ENCODE results near the gene BICDL1. TPM values are rescaled to one million over a fixed set of nuclear protein-coding genes. Genes with fewer than 3 reads are reported as not detected.
A peak's percentile ranks its signal among the peaks of the same experiment; 100 is the strongest.

The BICDL1 gene
- total RNA-seq (ENCODE audit: low replicate concordance), result 1.8 TPM in 1 of 2 replicates, not detected in the other

- DNase-seq (ENCODE audit: low read depth), result peak; percentile 25
- TF ChIP-seq CTCF (IDR thresholded peaks at IDR 0.05; ENCODE audit: insufficient read depth, low read length), result no peak
- peak within 1 kb of the TSS; percentile 58 for H3K4me3 ChIP-seq (ENCODE audit: low read depth, low read length)
Measured at GRCh38 chr12:119988472-119989360, at the start of gene BICDL1. Gene BICDL1 (plus strand): TSS chr12:119989236. CDS start chr12:119989869, 633 bp downstream.

- TF ChIP-seq CTCF (IDR thresholded peaks at IDR 0.05; ENCODE audit: insufficient read depth, low read length), result no peak
- H3K4me3 ChIP-seq (ENCODE audit: low read depth, low read length), result no peak overlapping the region
- DNase-seq (ENCODE audit: low read depth), result peak; percentile 69
Measured at GRCh38 chr12:119940897-119941296, 48.1 kb upstream of the BICDL1 start.

GRCh38 chr12:119942386-119942785, 46.6 kb upstream of the BICDL1 start:
- no peak overlapping the region for H3K4me3 ChIP-seq (ENCODE audit: low read depth, low read length)
- DNase-seq (ENCODE audit: low read depth), result no peak
- TF ChIP-seq CTCF (IDR thresholded peaks at IDR 0.05; ENCODE audit: insufficient read depth, low read length), result no peak

- H3K4me3 ChIP-seq (ENCODE audit: low read depth, low read length), result no peak overlapping the region
- no peak for TF ChIP-seq CTCF (IDR thresholded peaks at IDR 0.05; ENCODE audit: insufficient read depth, low read length)
- DNase-seq (ENCODE audit: low read depth), result no peak
Measured at GRCh38 chr12:119946213-119946612, 42.8 kb upstream of the BICDL1 start.

- no peak for TF ChIP-seq CTCF (IDR thresholded peaks at IDR 0.05; ENCODE audit: insufficient read depth, low read length)
- DNase-seq (ENCODE audit: low read depth), result no peak
Measured at GRCh38 chr12:119949145-119949544, 39.9 kb upstream of the BICDL1 start.

GRCh38 chr12:119949594-119949993, 39.4 kb upstream of the BICDL1 start:
- DNase-seq (ENCODE audit: low read depth), result no peak
- no peak for TF ChIP-seq CTCF (IDR thresholded peaks at IDR 0.05; ENCODE audit: insufficient read depth, low read length)
- H3K4me3 ChIP-seq (ENCODE audit: low read depth, low read length), result no peak overlapping the region

More at GRCh38 chr12:119949145-119949544, 39.9 kb upstream of the BICDL1 start:
- no peak overlapping the region for H3K4me3 ChIP-seq (ENCODE audit: low read depth, low read length)
